GM23338 (cell line): Measurements from ENCODE around the gene ASCL5. TPM values are rescaled to one million over a fixed set of nuclear protein-coding genes. Genes with fewer than 3 reads are reported as not detected.

Experiments used
- ATAC-seq: fragments of 200-7000 bp; cut with Tn5 transposase; 3 replicates; pipeline ENCODE4 v1.9.1; 2020
- DNase-seq: peaks from one replicate; pipeline ENCODE4 v3.0.0-alpha.2; 2015; ENCODE audit warnings: low spot score
- H2AFZ ChIP-seq: fragments of 200-600 bp; sonication (generic); 2 replicates; pipeline ENCODE4 v1.8.0; 2016; ENCODE audit warnings: antibody characterized with exemption, mild to moderate bottlenecking, moderate library complexity
- H3F3A ChIP-seq: fragments of 200-600 bp; sonication (generic); replicated peaks from 2 replicates; pipeline ENCODE4 v1.8.0; 2017; ENCODE audit warnings: antibody characterized with exemption, mixed run types, low read depth
- H3K27ac ChIP-seq: fragments of 200-600 bp; sonication (generic); 2 replicates; pipeline ENCODE4 v1.6.1; 2016; ENCODE audit warnings: low read depth
- H3K27me3 ChIP-seq: fragments of 200-600 bp; sonication (generic); 2 replicates; pipeline ENCODE4 v1.8.0; 2016; ENCODE audit warnings: mild to moderate bottlenecking, mixed run types, moderate library complexity; ENCODE audit not compliant: insufficient read depth
- H3K36me3 ChIP-seq: fragments of 200-600 bp; sonication (generic); 2 replicates; pipeline ENCODE4 v1.8.0; 2016; ENCODE audit warnings: mild to moderate bottlenecking; ENCODE audit not compliant: insufficient read depth
- H3K4me1 ChIP-seq: fragments of 200-600 bp; sonication (generic); 2 replicates; pipeline ENCODE4 v1.8.0; 2016; ENCODE audit warnings: mild to moderate bottlenecking, moderate library complexity; ENCODE audit not compliant: insufficient read depth
- H3K4me2 ChIP-seq: fragments of 200-600 bp; sonication (generic); 2 replicates; pipeline ENCODE4 v1.7.1; 2017; ENCODE audit warnings: mixed run types
- H3K4me3 ChIP-seq: fragments of 200-600 bp; sonication (generic); 2 replicates; pipeline ENCODE4 v1.6.1; 2016; ENCODE audit warnings: mixed run types
- H3K79me2 ChIP-seq: fragments of 200-600 bp; sonication (generic); replicated peaks from 2 replicates; pipeline ENCODE4 v1.8.0; 2017; ENCODE audit warnings: mild to moderate bottlenecking; ENCODE audit not compliant: insufficient read depth
- H3K9me2 ChIP-seq: fragments of 200-600 bp; sonication (generic); 2 replicates; pipeline ENCODE4 v1.8.0; 2017; ENCODE audit not compliant: insufficient read depth
- H4K20me1 ChIP-seq: fragments of 200-600 bp; sonication (generic); replicated peaks from 2 replicates; pipeline ENCODE4 v1.8.0; 2017; ENCODE audit warnings: mild to moderate bottlenecking; ENCODE audit not compliant: insufficient read depth
- H3K27ac Mint-ChIP-seq: 2 replicates; pipeline ENCODE4 v1.8.0; 2020; ENCODE audit warnings: inconsistent platforms, mild to moderate bottlenecking, moderate library complexity, mixed read lengths
- H3K27me3 Mint-ChIP-seq: 3 replicates; pipeline ENCODE4 v1.8.0; 2022; ENCODE audit warnings: low read depth, mild to moderate bottlenecking, moderate library complexity, mixed read lengths, inconsistent platforms; ENCODE audit not compliant: insufficient read depth, poor library complexity
- H3K36me3 Mint-ChIP-seq: 3 replicates; pipeline ENCODE4 v1.8.0; 2021; ENCODE audit warnings: low read depth, mild to moderate bottlenecking, inconsistent platforms, moderate library complexity, mixed read lengths
- H3K4me1 Mint-ChIP-seq: 3 replicates; pipeline ENCODE4 v1.8.0; 2020; ENCODE audit warnings: mild to moderate bottlenecking, inconsistent platforms, mixed read lengths
- H3K4me3 Mint-ChIP-seq: 3 replicates; pipeline ENCODE4 v1.8.0; 2021; ENCODE audit warnings: moderate library complexity, mild to moderate bottlenecking, inconsistent platforms, mixed read lengths
- H3K9me3 Mint-ChIP-seq: 3 replicates; pipeline ENCODE4 v1.8.0; 2020; ENCODE audit warnings: moderate library complexity, mild to moderate bottlenecking, inconsistent platforms, mixed read lengths
- CREB1 ChIP-seq: fragments of 250-450 bp; sonication (Bioruptor Pico); IDR thresholded peaks from 2 replicates; pipeline ENCODE4 v1.5.0; 2020; ENCODE audit warnings: low read depth, mild to moderate bottlenecking, moderate library complexity
- EZH2 ChIP-seq: fragments of 200-600 bp; sonication (generic); IDR thresholded peaks from one replicate; pipeline ENCODE4 v1.8.0; 2017; ENCODE audit warnings: antibody characterized with exemption, mild to moderate bottlenecking, low read depth; ENCODE audit not compliant: unreplicated experiment
- EZH2phosphoT487 ChIP-seq: fragments of 200-600 bp; sonication (generic); IDR thresholded peaks from one replicate; pipeline ENCODE4 v1.8.1; 2018; ENCODE audit warnings: antibody characterized with exemption; ENCODE audit not compliant: unreplicated experiment
- JUNB ChIP-seq: IDR thresholded peaks from one replicate; pipeline ENCODE4 v1.6.1; 2016; ENCODE audit warnings: antibody characterized with exemption; ENCODE audit not compliant: unreplicated experiment
- STAT1 ChIP-seq: IDR thresholded peaks from one replicate; pipeline ENCODE4 v1.6.1; 2016; ENCODE audit warnings: antibody characterized with exemption; ENCODE audit not compliant: unreplicated experiment
- ZNF114 ChIP-seq: fragments of 250-450 bp; sonication (Bioruptor Pico); IDR thresholded peaks from 2 replicates; pipeline ENCODE4 v1.5.0; 2020; ENCODE audit warnings: mild to moderate bottlenecking, moderate library complexity
- ZNF331 ChIP-seq: fragments of 250-450 bp; sonication (Bioruptor Pico); IDR thresholded peaks from 2 replicates; pipeline ENCODE4 v1.5.0; 2020; ENCODE audit warnings: low read depth, mild to moderate bottlenecking, moderate library complexity
- polyA plus RNA-seq: library from polyadenylated mRNA; unstranded; fragments of >200 nt; fragmentation: Nextera tagmentation; extraction: Ambion mirVana; gene quantifications from 2 replicates; pipeline ENCODE4 v1.2.1, GENCODE V29; 2016
- total RNA-seq: library from RNA; depleted of rRNA; stranded (reverse); fragments of >200 nt; shearing (Covaris generic); gene quantifications from 2 replicates; pipeline ENCODE4 v1.2.3, GENCODE V29; 2014
- TF ChIP-seq, protein P1 (sequence below): fragments of 250-450 bp; sonication (Bioruptor Pico); IDR thresholded peaks from 2 replicates; pipeline ENCODE4 v1.5.0; 2020; ENCODE audit warnings: mild to moderate bottlenecking, moderate library complexity
- TF ChIP-seq, protein P2 (sequence below), 2 experiments: fragments of 200-600 bp in 1 of 2; sonication (generic) in 1 of 2; conservative IDR thresholded peaks; 2 replicates each; pipeline versions ENCODE4 v1.5.1 to v1.6.1; 2016 to 2017; ENCODE audit warnings: antibody characterized with exemption in 2 of 2, low read depth in 2 of 2, mild to moderate bottlenecking in 2 of 2, moderate library complexity in 1 of 2

The ASCL5 gene
- total and polyA plus RNA-seq, 2 experiments from 2014 or later = not detected

DNA sequence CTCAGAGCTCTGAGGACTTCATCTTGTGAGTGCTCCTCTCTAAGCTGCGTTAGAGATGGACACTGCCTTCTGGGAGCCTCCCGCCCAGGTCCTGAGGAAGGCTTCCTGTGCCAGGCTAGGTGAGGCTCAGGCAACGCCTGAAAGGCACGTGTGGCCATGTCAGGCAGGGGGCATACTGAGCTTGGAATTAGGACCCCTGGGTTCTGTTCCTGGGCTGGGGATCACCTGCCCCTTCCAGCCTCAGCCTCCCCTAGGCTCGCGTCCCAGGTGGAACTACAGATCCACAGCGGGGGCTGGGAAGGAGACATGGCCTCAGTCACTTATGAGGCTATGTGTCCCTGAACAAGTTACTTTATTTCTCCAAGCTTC is 10.0 kb upstream of the ASCL5 start:
- H3K4me1 Mint-ChIP-seq = no peaks in the 10 kb centered on the region; the same call in 2 of the 3 replicates
- peaks cover 8% of the 10 kb centered on the region for H3K27me3 Mint-ChIP-seq
- no peak for ATAC-seq
- H3K4me3 ChIP-seq = no peak overlapping the region
- TF ChIP-seq CREB1 (no peak), EZH2phosphoT487 (no peak), JUNB (no peak), STAT1 (no peak), EZH2 (no peak), ZNF114 (CRISPR knock-in tag) (no peak), ZNF331 (CRISPR knock-in tag) (no peak)
- TF ChIP-seq, protein P1, sequence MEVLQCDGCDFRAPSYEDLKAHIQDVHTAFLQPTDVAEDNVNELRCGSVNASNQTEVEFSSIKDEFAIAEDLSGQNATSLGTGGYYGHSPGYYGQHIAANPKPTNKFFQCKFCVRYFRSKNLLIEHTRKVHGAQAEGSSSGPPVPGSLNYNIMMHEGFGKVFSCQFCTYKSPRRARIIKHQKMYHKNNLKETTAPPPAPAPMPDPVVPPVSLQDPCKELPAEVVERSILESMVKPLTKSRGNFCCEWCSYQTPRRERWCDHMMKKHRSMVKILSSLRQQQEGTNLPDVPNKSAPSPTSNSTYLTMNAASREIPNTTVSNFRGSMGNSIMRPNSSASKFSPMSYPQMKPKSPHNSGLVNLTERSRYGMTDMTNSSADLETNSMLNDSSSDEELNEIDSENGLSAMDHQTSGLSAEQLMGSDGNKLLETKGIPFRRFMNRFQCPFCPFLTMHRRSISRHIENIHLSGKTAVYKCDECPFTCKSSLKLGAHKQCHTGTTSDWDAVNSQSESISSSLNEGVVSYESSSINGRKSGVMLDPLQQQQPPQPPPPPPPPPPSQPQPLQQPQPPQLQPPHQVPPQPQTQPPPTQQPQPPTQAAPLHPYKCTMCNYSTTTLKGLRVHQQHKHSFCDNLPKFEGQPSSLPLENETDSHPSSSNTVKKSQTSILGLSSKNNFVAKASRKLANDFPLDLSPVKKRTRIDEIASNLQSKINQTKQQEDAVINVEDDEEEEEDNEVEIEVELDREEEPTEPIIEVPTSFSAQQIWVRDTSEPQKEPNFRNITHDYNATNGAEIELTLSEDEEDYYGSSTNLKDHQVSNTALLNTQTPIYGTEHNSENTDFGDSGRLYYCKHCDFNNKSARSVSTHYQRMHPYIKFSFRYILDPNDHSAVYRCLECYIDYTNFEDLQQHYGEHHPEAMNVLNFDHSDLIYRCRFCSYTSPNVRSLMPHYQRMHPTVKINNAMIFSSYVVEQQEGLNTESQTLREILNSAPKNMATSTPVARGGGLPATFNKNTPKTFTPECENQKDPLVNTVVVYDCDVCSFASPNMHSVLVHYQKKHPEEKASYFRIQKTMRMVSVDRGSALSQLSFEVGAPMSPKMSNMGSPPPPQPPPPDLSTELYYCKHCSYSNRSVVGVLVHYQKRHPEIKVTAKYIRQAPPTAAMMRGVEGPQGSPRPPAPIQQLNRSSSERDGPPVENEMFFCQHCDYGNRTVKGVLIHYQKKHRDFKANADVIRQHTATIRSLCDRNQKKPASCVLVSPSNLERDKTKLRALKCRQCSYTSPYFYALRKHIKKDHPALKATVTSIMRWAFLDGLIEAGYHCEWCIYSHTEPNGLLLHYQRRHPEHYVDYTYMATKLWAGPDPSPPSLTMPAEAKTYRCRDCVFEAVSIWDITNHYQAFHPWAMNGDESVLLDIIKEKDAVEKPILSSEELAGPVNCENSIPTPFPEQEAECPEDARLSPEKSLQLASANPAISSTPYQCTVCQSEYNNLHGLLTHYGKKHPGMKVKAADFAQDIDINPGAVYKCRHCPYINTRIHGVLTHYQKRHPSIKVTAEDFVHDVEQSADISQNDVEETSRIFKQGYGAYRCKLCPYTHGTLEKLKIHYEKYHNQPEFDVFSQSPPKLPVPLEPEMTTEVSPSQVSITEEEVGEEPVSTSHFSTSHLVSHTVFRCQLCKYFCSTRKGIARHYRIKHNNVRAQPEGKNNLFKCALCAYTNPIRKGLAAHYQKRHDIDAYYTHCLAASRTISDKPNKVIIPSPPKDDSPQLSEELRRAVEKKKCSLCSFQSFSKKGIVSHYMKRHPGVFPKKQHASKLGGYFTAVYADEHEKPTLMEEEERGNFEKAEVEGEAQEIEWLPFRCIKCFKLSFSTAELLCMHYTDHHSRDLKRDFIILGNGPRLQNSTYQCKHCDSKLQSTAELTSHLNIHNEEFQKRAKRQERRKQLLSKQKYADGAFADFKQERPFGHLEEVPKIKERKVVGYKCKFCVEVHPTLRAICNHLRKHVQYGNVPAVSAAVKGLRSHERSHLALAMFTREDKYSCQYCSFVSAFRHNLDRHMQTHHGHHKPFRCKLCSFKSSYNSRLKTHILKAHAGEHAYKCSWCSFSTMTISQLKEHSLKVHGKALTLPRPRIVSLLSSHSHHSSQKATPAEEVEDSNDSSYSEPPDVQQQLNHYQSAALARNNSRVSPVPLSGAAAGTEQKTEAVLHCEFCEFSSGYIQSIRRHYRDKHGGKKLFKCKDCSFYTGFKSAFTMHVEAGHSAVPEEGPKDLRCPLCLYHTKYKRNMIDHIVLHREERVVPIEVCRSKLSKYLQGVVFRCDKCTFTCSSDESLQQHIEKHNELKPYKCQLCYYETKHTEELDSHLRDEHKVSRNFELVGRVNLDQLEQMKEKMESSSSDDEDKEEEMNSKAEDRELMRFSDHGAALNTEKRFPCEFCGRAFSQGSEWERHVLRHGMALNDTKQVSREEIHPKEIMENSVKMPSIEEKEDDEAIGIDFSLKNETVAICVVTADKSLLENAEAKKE (CRISPR knock-in tag) = no peak
- TF ChIP-seq, protein P2, sequence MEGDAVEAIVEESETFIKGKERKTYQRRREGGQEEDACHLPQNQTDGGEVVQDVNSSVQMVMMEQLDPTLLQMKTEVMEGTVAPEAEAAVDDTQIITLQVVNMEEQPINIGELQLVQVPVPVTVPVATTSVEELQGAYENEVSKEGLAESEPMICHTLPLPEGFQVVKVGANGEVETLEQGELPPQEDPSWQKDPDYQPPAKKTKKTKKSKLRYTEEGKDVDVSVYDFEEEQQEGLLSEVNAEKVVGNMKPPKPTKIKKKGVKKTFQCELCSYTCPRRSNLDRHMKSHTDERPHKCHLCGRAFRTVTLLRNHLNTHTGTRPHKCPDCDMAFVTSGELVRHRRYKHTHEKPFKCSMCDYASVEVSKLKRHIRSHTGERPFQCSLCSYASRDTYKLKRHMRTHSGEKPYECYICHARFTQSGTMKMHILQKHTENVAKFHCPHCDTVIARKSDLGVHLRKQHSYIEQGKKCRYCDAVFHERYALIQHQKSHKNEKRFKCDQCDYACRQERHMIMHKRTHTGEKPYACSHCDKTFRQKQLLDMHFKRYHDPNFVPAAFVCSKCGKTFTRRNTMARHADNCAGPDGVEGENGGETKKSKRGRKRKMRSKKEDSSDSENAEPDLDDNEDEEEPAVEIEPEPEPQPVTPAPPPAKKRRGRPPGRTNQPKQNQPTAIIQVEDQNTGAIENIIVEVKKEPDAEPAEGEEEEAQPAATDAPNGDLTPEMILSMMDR (conservative IDR thresholded peaks at IDR 0.05; ENCODE audit: low read depth in 2 of 2) = no peak
- H3K27me3 ChIP-seq = no peaks in the 10 kb centered on the region
- H4K20me1 ChIP-seq = peaks cover 5% of the 10 kb centered on the region; the same call in 1 of the 2 replicates
- no peak overlapping the region for H3K27ac Mint-ChIP-seq
- no peaks in the 10 kb centered on the region for H3K9me3 Mint-ChIP-seq
- peaks cover 64% of the 10 kb centered on the region for H3K36me3 Mint-ChIP-seq
- no peaks in the 10 kb centered on the region for H3F3A ChIP-seq
- H3K79me2 ChIP-seq = no peaks in the 10 kb centered on the region
- no peaks in the 10 kb centered on the region for H3K4me1 ChIP-seq
- H3K9me2 ChIP-seq = no peaks in the 10 kb centered on the region
- DNase-seq = no peak
- H3K4me3 Mint-ChIP-seq = no peak overlapping the region
- no peaks in the 10 kb centered on the region; the same call in 1 of the 2 replicates for H3K36me3 ChIP-seq
- H3K27ac ChIP-seq = no peak overlapping the region
- H2AFZ ChIP-seq = no peak overlapping the region
- no peak overlapping the region for H3K4me2 ChIP-seq
